HepG2 (cell line): Measurements from ENCODE around the gene SIRT7. TPM values are rescaled to one million over a fixed set of nuclear protein-coding genes. Genes with fewer than 3 reads are reported as not detected.
A peak's percentile ranks its signal among the peaks of the same experiment; 100 is the strongest.

Experiments used
- ATF5 ChIP-seq: sonication (generic); formaldehyde crosslinking; IDR thresholded peaks from 2 replicates; pipeline ENCODE4 v1.4.0; 2020; ENCODE audit warnings: mild to moderate bottlenecking, low read depth, missing genetic modification reagents
- DZIP1 ChIP-seq: sonication (generic); formaldehyde crosslinking; IDR thresholded peaks from 2 replicates; pipeline ENCODE4 v1.5.0; 2020; ENCODE audit warnings: mild to moderate bottlenecking, missing genetic modification reagents
- ELF3 ChIP-seq: IDR thresholded peaks from 2 replicates; pipeline ENCODE4 v1.6.1; 2016; ENCODE audit warnings: missing genetic modification reagents, missing compliant biosample characterization
- KLF16 ChIP-seq, 2 experiments: sonication (generic) in 1 of 2; formaldehyde crosslinking in 1 of 2; IDR thresholded peaks; 2 replicates each; pipeline versions ENCODE4 v1.6.1 to v1.8.0; 2016 to 2023; ENCODE audit warnings: missing genetic modification reagents in 2 of 2, missing compliant biosample characterization in 1 of 2
- NR2F6 ChIP-seq, 2 experiments: IDR thresholded peaks; 2 replicates each; pipeline ENCODE4 v1.6.1; 2016; ENCODE audit warnings: antibody characterized with exemption in 1 of 2, mild to moderate bottlenecking in 1 of 2
- PATZ1 ChIP-seq: sonication (generic); formaldehyde crosslinking; IDR thresholded peaks from 2 replicates; pipeline ENCODE4 v1.4.0; 2020; ENCODE audit warnings: missing genetic modification reagents
- POLR2A ChIP-seq, 2 experiments: IDR thresholded peaks; 2 replicates each; pipeline ENCODE4 v1.6.1; 2011; ENCODE audit warnings: low read depth in 2 of 2, low read length in 2 of 2, mild to moderate bottlenecking in 1 of 2, moderate library complexity in 1 of 2; ENCODE audit not compliant: insufficient read depth in 1 of 2
- RBFOX2 ChIP-seq: fragments of 200-400 bp; formaldehyde crosslinking; IDR thresholded peaks from 2 replicates; pipeline ENCODE4 v1.6.1; 2017; ENCODE audit warnings: low read depth, mild to moderate bottlenecking, low read length
- RBM22 ChIP-seq: fragments of 200-400 bp; formaldehyde crosslinking; optimal IDR thresholded peaks from 2 replicates; pipeline ENCODE3; 2017; ENCODE audit warnings: mild to moderate bottlenecking, low read length, moderate library complexity
- SP2 ChIP-seq: sonication (generic); formaldehyde crosslinking; IDR thresholded peaks from 2 replicates; pipeline ENCODE4 v1.5.1; 2020; ENCODE audit warnings: mild to moderate bottlenecking, missing genetic modification reagents
- SRSF1 ChIP-seq: fragments of 200-400 bp; formaldehyde crosslinking; optimal IDR thresholded peaks from 2 replicates; pipeline ENCODE3; 2017; ENCODE audit warnings: mild to moderate bottlenecking, low read depth, low read length, moderate library complexity
- ZHX1 ChIP-seq: sonication (generic); formaldehyde crosslinking; IDR thresholded peaks from 2 replicates; pipeline ENCODE4 v1.8.1; 2022; ENCODE audit warnings: low read depth, mild to moderate bottlenecking, missing genetic modification reagents
- ZNF121 ChIP-seq: sonication (generic); formaldehyde crosslinking; IDR thresholded peaks from 2 replicates; pipeline ENCODE4 v1.5.0; 2020; ENCODE audit warnings: mild to moderate bottlenecking, missing genetic modification reagents
- ZNF343 ChIP-seq: sonication (generic); formaldehyde crosslinking; IDR thresholded peaks from 2 replicates; pipeline ENCODE4 v1.4.0; 2020; ENCODE audit warnings: mild to moderate bottlenecking, missing genetic modification reagents
- ZNF446 ChIP-seq: sonication (generic); formaldehyde crosslinking; IDR thresholded peaks from 2 replicates; pipeline ENCODE4 v1.5.0; 2020; ENCODE audit warnings: mild to moderate bottlenecking, missing genetic modification reagents
- ZNF670 ChIP-seq: sonication (generic); formaldehyde crosslinking; IDR thresholded peaks from 2 replicates; pipeline ENCODE4 v1.8.0; 2022; ENCODE audit warnings: mild to moderate bottlenecking, missing genetic modification reagents, borderline replicate concordance
- polyA plus RNA-seq, 8 experiments: library from polyadenylated mRNA; depleted of rRNA in 3 of 8; stranded (reverse) in 7 of 8; unstranded in 1 of 8; fragments of >200 nt; fragmentation: Illumina TruSeq in 4 of 8; extraction: Trizol in 4 of 8; gene quantifications; 2 replicates each; pipeline versions ENCODE4 v1.2.1 to v1.2.3, GENCODE V29; 2011 to 2016; ENCODE audit warnings: low read depth in 4 of 8, missing spikeins in 1 of 8, mixed read lengths in 1 of 8; ENCODE audit not compliant: insufficient read depth in 1 of 8
- total RNA-seq, 5 experiments: library from RNA; depleted of rRNA; stranded (reverse); fragments of >200 nt; fragmentation: Illumina TruSeq; extraction: Trizol; gene quantifications; 2 replicates each; pipeline ENCODE4 v1.2.3, GENCODE V29; 2016; ENCODE audit warnings: low read depth in 1 of 5
- TF ChIP-seq, protein P1 (sequence below): sonication (generic); formaldehyde crosslinking; IDR thresholded peaks from 2 replicates; pipeline ENCODE4 v1.5.0; 2020; ENCODE audit warnings: missing genetic modification reagents
- TF ChIP-seq, protein P2 (sequence below): IDR thresholded peaks from 2 replicates; pipeline ENCODE4 v1.6.1; 2016; ENCODE audit warnings: missing compliant biosample characterization, missing genetic modification reagents, borderline replicate concordance

Gene SIRT7
- total and polyA plus RNA-seq, 2 of the 13 experiments (the other 11 are each of a cell fraction or from before 2014, with no cell fraction given): 8.3 to 24.8 TPM

- TF ChIP-seq, protein P1, sequence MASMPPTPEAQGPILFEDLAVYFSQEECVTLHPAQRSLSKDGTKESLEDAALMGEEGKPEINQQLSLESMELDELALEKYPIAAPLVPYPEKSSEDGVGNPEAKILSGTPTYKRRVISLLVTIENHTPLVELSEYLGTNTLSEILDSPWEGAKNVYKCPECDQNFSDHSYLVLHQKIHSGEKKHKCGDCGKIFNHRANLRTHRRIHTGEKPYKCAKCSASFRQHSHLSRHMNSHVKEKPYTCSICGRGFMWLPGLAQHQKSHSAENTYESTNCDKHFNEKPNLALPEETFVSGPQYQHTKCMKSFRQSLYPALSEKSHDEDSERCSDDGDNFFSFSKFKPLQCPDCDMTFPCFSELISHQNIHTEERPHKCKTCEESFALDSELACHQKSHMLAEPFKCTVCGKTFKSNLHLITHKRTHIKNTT (CRISPR knock-in tag): no peak
- TF ChIP-seq, protein P2, sequence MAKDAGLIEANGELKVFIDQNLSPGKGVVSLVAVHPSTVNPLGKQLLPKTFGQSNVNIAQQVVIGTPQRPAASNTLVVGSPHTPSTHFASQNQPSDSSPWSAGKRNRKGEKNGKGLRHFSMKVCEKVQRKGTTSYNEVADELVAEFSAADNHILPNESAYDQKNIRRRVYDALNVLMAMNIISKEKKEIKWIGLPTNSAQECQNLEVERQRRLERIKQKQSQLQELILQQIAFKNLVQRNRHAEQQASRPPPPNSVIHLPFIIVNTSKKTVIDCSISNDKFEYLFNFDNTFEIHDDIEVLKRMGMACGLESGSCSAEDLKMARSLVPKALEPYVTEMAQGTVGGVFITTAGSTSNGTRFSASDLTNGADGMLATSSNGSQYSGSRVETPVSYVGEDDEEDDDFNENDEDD (CRISPR knock-in tag): no peak; the same call in 1 of the 2 replicates
- TF ChIP-seq SRSF1: peak; percentile 14
- TF ChIP-seq ZNF121 (CRISPR knock-in tag): 0 out of 2 replicates have a peak, but pooled peaks have one; percentile 7
- TF ChIP-seq KLF16 (CRISPR knock-in tag; IDR thresholded peaks at IDR 0.05): 0 out of 4 replicates have a peak, but pooled peaks of 1 of the 2 experiments have one; percentile 24
- TF ChIP-seq ZNF446 (CRISPR knock-in tag): 0 out of 2 replicates have a peak, but pooled peaks have one; percentile 53
- TF ChIP-seq RBM22: peak; percentile 85
- TF ChIP-seq PATZ1: peak; percentile 40; the same call in 1 of the 2 replicates
- peak in 1 of 2 experiments; percentile 83; a peak in 2 of 4 replicates for TF ChIP-seq POLR2A (IDR thresholded peaks at IDR 0.05; ENCODE audit: insufficient read depth in 1 of 2, low read depth in 2 of 2, low read length in 2 of 2)
- TF ChIP-seq SP2 (CRISPR knock-in tag): no peak; the same call in 1 of the 2 replicates
- 0 out of 2 replicates have a peak, but pooled peaks have one; percentile 6 for TF ChIP-seq ATF5 (CRISPR knock-in tag)
- TF ChIP-seq ZHX1 (CRISPR knock-in tag): peak; percentile 58; the same call in 1 of the 2 replicates
- no peak for TF ChIP-seq ELF3 (CRISPR knock-in tag)
- TF ChIP-seq ZNF670 (CRISPR knock-in tag): 0 out of 2 replicates have a peak, but pooled peaks have one; percentile 9
- TF ChIP-seq DZIP1: 0 out of 2 replicates have a peak, but pooled peaks have one; percentile 61
- TF ChIP-seq ZNF343 (CRISPR knock-in tag): peak; percentile 51; the same call in 1 of the 2 replicates
- TF ChIP-seq NR2F6 (IDR thresholded peaks at IDR 0.05): no peak
- no peak for TF ChIP-seq NR2F6 (CRISPR knock-in tag; IDR thresholded peaks at IDR 0.05)
- peak; percentile 76 for TF ChIP-seq RBFOX2
Measured at GRCh38 chr17:81868674-81869220, 49.2 kb downstream of the SIRT7 start (continued).
